ENCODE data around the gene AHCYL2.

- no peak for TF ChIP-seq CTCF (IDR thresholded peaks at IDR 0.05; ENCODE audit: low read depth, low read length, poor library complexity, severe bottlenecking)
- no peak for TF ChIP-seq EZH2phosphoT487 (IDR thresholded peaks at IDR 0.05; ENCODE audit: borderline replicate concordance, low read length)
Observed at GRCh38 chr7:129361771-129362170, 136.9 kb downstream of the AHCYL2 start.
